DND-41 (cell line): ENCODE data around the gene NSMF.

Experiments
- ATAC-seq: fragments of 200-7000 bp; cut with Tn5 transposase; 3 replicates; pipeline ENCODE4 v1.9.1; 2021; ENCODE audit warnings: low read depth; ENCODE audit not compliant: insufficient read depth
- DNase-seq: peaks from one replicate; pipeline ENCODE4 v3.0.0-alpha.2; 2020
- H2AFZ ChIP-seq: 2 replicates; pipeline ENCODE4 v1.6.0; 2012; ENCODE audit warnings: low read depth, low read length
- H3K27ac ChIP-seq: 2 replicates; pipeline ENCODE4 v1.5.1; 2012; ENCODE audit warnings: low read length, inconsistent platforms
- H3K27me3 ChIP-seq: fragments of 200-600 bp; sonication (generic); 2 replicates; pipeline ENCODE4 v1.6.0; 2012; ENCODE audit warnings: low read length, mild to moderate bottlenecking, inconsistent platforms; ENCODE audit not compliant: insufficient read depth, poor library complexity
- H3K36me3 ChIP-seq: 2 replicates; pipeline ENCODE4 v1.5.1; 2012; ENCODE audit warnings: low read length, inconsistent platforms; ENCODE audit not compliant: insufficient read depth
- H3K4me1 ChIP-seq: 2 replicates; pipeline ENCODE4 v1.5.1; 2012; ENCODE audit warnings: mild to moderate bottlenecking, low read length; ENCODE audit not compliant: insufficient read depth
- H3K4me2 ChIP-seq: 2 replicates; pipeline ENCODE4 v1.6.0; 2012; ENCODE audit warnings: mild to moderate bottlenecking, moderate library complexity, low read length, inconsistent platforms; ENCODE audit not compliant: insufficient read depth
- H3K4me3 ChIP-seq, 2 experiments: fragments of 200-600 bp in 1 of 2; shearing (Covaris generic) in 1 of 2; 2 replicates each; pipeline ENCODE4 v1.5.1; 2012 to 2016; ENCODE audit warnings: inconsistent platforms in 2 of 2, low read length in 2 of 2, mild to moderate bottlenecking in 2 of 2, low read depth in 1 of 2, moderate library complexity in 1 of 2
- H3K79me2 ChIP-seq: 2 replicates; pipeline ENCODE4 v1.6.0; 2012; ENCODE audit warnings: low read length, inconsistent platforms; ENCODE audit not compliant: insufficient read depth
- H3K9ac ChIP-seq: 2 replicates; pipeline ENCODE4 v1.6.0; 2012; ENCODE audit warnings: low read depth, mild to moderate bottlenecking, inconsistent platforms, low read length, moderate library complexity
- H3K9me3 ChIP-seq: 2 replicates; pipeline ENCODE4 v1.5.1; 2012; ENCODE audit warnings: low read length, moderate library complexity, mild to moderate bottlenecking, inconsistent platforms; ENCODE audit not compliant: insufficient read depth, severe bottlenecking
- H4K20me1 ChIP-seq: 2 replicates; pipeline ENCODE4 v1.6.0; 2012; ENCODE audit warnings: low read length; ENCODE audit not compliant: insufficient read depth
- EZH2 ChIP-seq: IDR thresholded peaks from 3 replicates; pipeline ENCODE4 v1.6.1; 2012; ENCODE audit warnings: borderline replicate concordance, low read depth, mild to moderate bottlenecking, moderate library complexity, low read length, inconsistent platforms; ENCODE audit not compliant: severe bottlenecking
- TF ChIP-seq, protein P1 (sequence below): IDR thresholded peaks from 2 replicates; pipeline ENCODE4 v1.5.1; 2012; ENCODE audit warnings: borderline replicate concordance, low read length, moderate library complexity, mild to moderate bottlenecking; ENCODE audit not compliant: poor library complexity, severe bottlenecking; ENCODE audit errors: extremely low read depth

The NSMF gene

DNA sequence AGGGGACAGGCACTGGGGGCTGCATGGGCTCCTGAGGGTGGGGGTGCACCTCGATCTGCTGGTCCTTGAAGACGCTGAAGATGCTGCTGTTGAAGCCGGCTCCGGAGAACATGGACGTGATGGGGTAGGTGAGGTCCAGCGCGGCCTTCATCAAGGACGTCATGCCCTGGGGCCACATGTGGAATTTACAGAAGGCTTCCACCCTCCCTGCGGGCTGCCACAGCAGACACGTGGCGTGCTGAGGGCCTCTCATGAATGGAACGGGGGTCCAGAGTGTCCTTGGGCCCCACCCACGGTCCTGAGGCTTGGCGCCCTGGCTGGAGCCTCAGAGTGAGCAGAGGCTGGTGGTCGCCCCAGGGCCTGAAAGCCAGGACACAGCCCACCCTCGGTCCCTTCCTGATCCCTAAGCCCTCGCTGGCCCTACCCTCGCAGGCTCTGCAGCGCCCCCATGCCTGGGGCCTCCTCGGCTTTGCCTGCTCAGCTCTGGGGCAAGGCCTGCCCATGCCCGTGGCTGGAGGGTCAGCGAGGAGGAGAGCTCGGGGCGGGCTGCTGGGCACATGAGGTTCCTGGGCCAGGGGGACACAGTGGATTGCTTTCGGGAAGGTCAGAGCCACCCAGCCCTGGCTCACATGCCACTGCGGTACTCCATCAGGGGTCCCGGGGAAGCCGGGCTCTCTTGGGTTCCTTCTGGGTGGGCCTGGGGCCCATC, 5.3 kb upstream of the NSMF start:
- TF ChIP-seq, protein P1, sequence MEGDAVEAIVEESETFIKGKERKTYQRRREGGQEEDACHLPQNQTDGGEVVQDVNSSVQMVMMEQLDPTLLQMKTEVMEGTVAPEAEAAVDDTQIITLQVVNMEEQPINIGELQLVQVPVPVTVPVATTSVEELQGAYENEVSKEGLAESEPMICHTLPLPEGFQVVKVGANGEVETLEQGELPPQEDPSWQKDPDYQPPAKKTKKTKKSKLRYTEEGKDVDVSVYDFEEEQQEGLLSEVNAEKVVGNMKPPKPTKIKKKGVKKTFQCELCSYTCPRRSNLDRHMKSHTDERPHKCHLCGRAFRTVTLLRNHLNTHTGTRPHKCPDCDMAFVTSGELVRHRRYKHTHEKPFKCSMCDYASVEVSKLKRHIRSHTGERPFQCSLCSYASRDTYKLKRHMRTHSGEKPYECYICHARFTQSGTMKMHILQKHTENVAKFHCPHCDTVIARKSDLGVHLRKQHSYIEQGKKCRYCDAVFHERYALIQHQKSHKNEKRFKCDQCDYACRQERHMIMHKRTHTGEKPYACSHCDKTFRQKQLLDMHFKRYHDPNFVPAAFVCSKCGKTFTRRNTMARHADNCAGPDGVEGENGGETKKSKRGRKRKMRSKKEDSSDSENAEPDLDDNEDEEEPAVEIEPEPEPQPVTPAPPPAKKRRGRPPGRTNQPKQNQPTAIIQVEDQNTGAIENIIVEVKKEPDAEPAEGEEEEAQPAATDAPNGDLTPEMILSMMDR: no peak
- no peak for TF ChIP-seq EZH2
- Histone ChIP-seq H3K79me2 (no peaks in the 10 kb centered on the region), H3K36me3 (no peaks in the 10 kb centered on the region), H3K27ac (no peak overlapping the region), H3K9ac (no peak overlapping the region), H4K20me1 (peaks cover 47% of the 10 kb centered on the region), H3K4me2 (no peak overlapping the region), H3K9me3 (no peaks in the 10 kb centered on the region), H3K4me1 (peaks cover 17% of the 10 kb centered on the region), H3K4me3 (no peak overlapping the region), H3K27me3 (peaks cover 11% of the 10 kb centered on the region), H2AFZ (no peak overlapping the region)
- no peak for ATAC-seq
- no peak for DNase-seq

DNA sequence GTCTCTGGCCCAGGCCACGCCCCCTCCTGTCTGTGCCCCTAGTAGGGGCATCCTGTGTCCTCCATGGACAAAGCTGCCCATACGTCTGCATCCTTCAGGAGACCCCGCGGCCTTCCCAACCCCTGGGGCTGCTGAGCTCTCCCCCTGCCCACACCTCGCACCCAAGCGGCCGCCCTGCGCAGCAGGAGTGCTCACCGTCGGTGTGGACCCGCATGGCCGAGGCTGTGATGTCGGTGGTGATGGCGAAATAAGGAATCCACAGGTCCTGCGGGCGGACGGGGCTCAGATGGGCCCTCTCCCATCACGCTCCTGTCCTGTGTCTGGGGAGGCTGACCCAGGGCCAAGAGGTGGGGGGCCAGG, 4.8 kb upstream of the NSMF start:
- ATAC-seq: no peak
- peaks cover 48% of the 10 kb centered on the region for H4K20me1 ChIP-seq
- DNase-seq: no peak
- no peak overlapping the region for H3K4me2 ChIP-seq
- no peak overlapping the region for H2AFZ ChIP-seq
- H3K4me1 ChIP-seq: peaks cover 16% of the 10 kb centered on the region
- H3K27ac ChIP-seq: no peak overlapping the region
- TF ChIP-seq, protein P1: no peak
- TF ChIP-seq EZH2: no peak
- H3K36me3 ChIP-seq: no peaks in the 10 kb centered on the region
- no peak overlapping the region for H3K9ac ChIP-seq
- no peak overlapping the region for H3K4me3 ChIP-seq
- H3K27me3 ChIP-seq: peaks cover 11% of the 10 kb centered on the region
- H3K79me2 ChIP-seq: no peaks in the 10 kb centered on the region
- no peaks in the 10 kb centered on the region for H3K9me3 ChIP-seq

DNA sequence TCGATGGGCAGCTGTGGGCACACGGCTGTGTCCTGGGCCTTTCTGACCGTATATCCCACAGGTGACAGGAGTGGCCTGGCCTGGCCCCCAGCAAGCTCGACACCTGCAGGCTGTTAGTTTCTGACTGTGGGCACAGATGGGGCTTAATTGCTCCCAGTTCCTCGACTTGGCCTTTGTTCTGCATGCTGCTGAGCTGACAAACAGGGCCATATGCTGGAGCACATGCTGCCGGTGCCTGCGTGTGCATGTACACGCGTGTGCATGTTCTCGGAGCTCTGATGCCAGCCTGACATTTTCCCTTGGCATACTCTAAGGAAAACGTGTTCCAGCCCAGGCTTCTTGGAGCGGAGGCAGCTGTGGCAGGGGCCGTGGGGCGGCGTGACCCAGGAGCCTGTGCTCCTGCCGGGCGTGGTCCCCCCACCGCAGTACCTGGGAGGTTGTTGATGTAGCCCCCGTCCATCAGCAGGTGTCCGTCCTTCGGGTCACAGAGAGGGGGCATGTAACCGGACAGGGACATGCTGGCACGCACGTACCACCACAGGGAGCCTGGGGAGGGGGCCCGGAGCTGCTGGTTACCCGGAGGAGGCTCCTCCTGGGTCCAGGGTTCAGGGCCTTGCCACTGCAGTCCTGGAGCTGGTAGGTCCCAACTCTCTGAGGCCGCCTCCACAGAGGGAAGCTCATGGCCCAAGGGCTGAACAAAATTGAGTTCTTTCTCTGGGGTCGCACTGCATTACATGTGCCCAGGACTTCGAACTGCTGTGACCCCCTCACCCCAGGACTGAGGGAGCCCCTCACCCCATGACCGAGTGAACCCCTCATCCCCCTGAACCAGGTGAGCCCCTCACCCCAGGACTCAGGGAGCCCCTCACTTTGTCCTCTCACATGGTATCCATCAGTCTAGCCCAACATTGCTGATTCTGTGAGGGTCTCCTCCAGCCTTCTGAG, 4.1 kb upstream of the NSMF start:
- ATAC-seq (no peak), DNase-seq (no peak)
- H3K36me3 ChIP-seq: no peaks in the 10 kb centered on the region
- no peaks in the 10 kb centered on the region for H3K79me2 ChIP-seq
- H3K4me1 ChIP-seq: peaks cover 16% of the 10 kb centered on the region
- H3K9ac ChIP-seq: no peak overlapping the region
- peaks cover 48% of the 10 kb centered on the region for H4K20me1 ChIP-seq
- H3K9me3 ChIP-seq: no peaks in the 10 kb centered on the region
- peaks cover 10% of the 10 kb centered on the region for H3K27me3 ChIP-seq
- H3K4me3 ChIP-seq: no peak overlapping the region
- no peak overlapping the region for H2AFZ ChIP-seq
- H3K4me2 ChIP-seq: no peak overlapping the region
- TF ChIP-seq EZH2: no peak
- TF ChIP-seq, protein P1: no peak
- no peak overlapping the region for H3K27ac ChIP-seq
